ENCODE measurements around the gene ALCAM.

Gene ALCAM

GRCh38 chr3:105497386-105497785, 130.7 kb downstream of the ALCAM start:
- DNase-seq: no peak

GRCh38 chr3:105499961-105500360, 133.3 kb downstream of the ALCAM start:
- DNase-seq: no peak

- no peak for DNase-seq
Observed at GRCh38 chr3:105502333-105502732, 135.6 kb downstream of the ALCAM start.

GRCh38 chr3:105503191-105503593, 136.5 kb downstream of the ALCAM start:
- DNase-seq: no peak

GRCh38 chr3:105504440-105504951, 137.8 kb downstream of the ALCAM start:
- no peak for DNase-seq

GRCh38 chr3:105505170-105505569, 138.5 kb downstream of the ALCAM start:
- no peak for DNase-seq

- DNase-seq: no peak
Observed at GRCh38 chr3:105511031-105511430, 144.3 kb downstream of the ALCAM start.

- no peak for DNase-seq
Observed at GRCh38 chr3:105512061-105512460, 145.4 kb downstream of the ALCAM start.

- DNase-seq: no peak
Observed at GRCh38 chr3:105513042-105513441, 146.3 kb downstream of the ALCAM start.

- no peak for DNase-seq
Observed at GRCh38 chr3:105513886-105514285, 147.2 kb downstream of the ALCAM start.

GRCh38 chr3:105515372-105515771, 148.7 kb downstream of the ALCAM start:
- DNase-seq: no peak

GRCh38 chr3:105516972-105517371, 150.3 kb downstream of the ALCAM start:
- no peak for DNase-seq

GRCh38 chr3:105518203-105518602, 151.5 kb downstream of the ALCAM start:
- DNase-seq: no peak

GRCh38 chr3:105518806-105519418, 152.2 kb downstream of the ALCAM start:
- no peak for DNase-seq

GRCh38 chr3:105521770-105522169, 155.1 kb downstream of the ALCAM start:
- no peak for DNase-seq

- DNase-seq: no peak
Observed at GRCh38 chr3:105523501-105523900, 156.8 kb downstream of the ALCAM start.

- no peak for DNase-seq
Observed at GRCh38 chr3:105525531-105525930, 158.8 kb downstream of the ALCAM start.

- no peak for DNase-seq
Observed at GRCh38 chr3:105526360-105527111, 159.8 kb downstream of the ALCAM start.

GRCh38 chr3:105527535-105527934, 160.8 kb downstream of the ALCAM start:
- DNase-seq: no peak

GRCh38 chr3:105527949-105528348, 161.2 kb downstream of the ALCAM start:
- DNase-seq: no peak

- DNase-seq: no peak
Observed at GRCh38 chr3:105528955-105529354, 162.2 kb downstream of the ALCAM start.

GRCh38 chr3:105529456-105529855, 162.7 kb downstream of the ALCAM start:
- no peak for DNase-seq

GRCh38 chr3:105532251-105532650, 165.5 kb downstream of the ALCAM start:
- DNase-seq: no peak

GRCh38 chr3:105533960-105534359, 167.3 kb downstream of the ALCAM start:
- DNase-seq: no peak
